Mesendoderm (in vitro differentiated cells): ENCODE measurements around the gene VTI1A.

Source experiments
- DNase-seq: peaks from one replicate; pipeline ENCODE4 v3.0.0; 2013
- H2AK5ac ChIP-seq: 2 replicates; pipeline ENCODE4 v1.6.1; 2013; ENCODE audit warnings: low read length, inconsistent platforms
- H2BK120ac ChIP-seq: 2 replicates; pipeline ENCODE4 v1.6.1; 2013; ENCODE audit warnings: low read depth, mild to moderate bottlenecking, low read length, moderate library complexity, mixed read lengths
- H2BK15ac ChIP-seq: replicated peaks from 2 replicates; pipeline ENCODE4 v1.6.1; 2013; ENCODE audit warnings: low read depth, mild to moderate bottlenecking, moderate library complexity
- H2BK5ac ChIP-seq: 2 replicates; pipeline ENCODE4 v1.6.1; 2013; ENCODE audit warnings: low read length, inconsistent platforms
- H3K18ac ChIP-seq: 2 replicates; pipeline ENCODE4 v1.6.1; 2013; ENCODE audit warnings: mild to moderate bottlenecking, low read length, mixed read lengths
- H3K23ac ChIP-seq: one replicate; pipeline ENCODE4 v1.6.1; 2013; ENCODE audit warnings: low read length
- H3K27ac ChIP-seq: 2 replicates; pipeline ENCODE4 v1.5.1; 2013; ENCODE audit warnings: low read depth, mild to moderate bottlenecking, inconsistent platforms, low read length, moderate library complexity
- H3K27me3 ChIP-seq: 2 replicates; pipeline ENCODE4 v1.6.1; 2013; ENCODE audit warnings: low read length, control low read depth, mild to moderate bottlenecking, inconsistent platforms; ENCODE audit not compliant: insufficient read depth, poor library complexity
- H3K36me3 ChIP-seq: 2 replicates; pipeline ENCODE4 v1.6.1; 2013; ENCODE audit warnings: low read length, inconsistent platforms; ENCODE audit not compliant: control insufficient read depth, insufficient read depth
- H3K4ac ChIP-seq: one replicate; pipeline ENCODE4 v1.6.1; 2013; ENCODE audit warnings: low read depth, mild to moderate bottlenecking, low read length, moderate library complexity
- H3K4me1 ChIP-seq: 2 replicates; pipeline ENCODE4 v1.6.1; 2013; ENCODE audit warnings: low read depth, low read length, inconsistent platforms; ENCODE audit not compliant: control insufficient read depth
- H3K4me2 ChIP-seq: 2 replicates; pipeline ENCODE4 v1.6.1; 2013; ENCODE audit warnings: low read length
- H3K4me3 ChIP-seq: 2 replicates; pipeline ENCODE4 v1.5.1; 2013; ENCODE audit warnings: mild to moderate bottlenecking, low read length
- H3K56ac ChIP-seq: one replicate; pipeline ENCODE4 v1.6.1; 2013; ENCODE audit warnings: low read length
- H3K79me1 ChIP-seq: 2 replicates; pipeline ENCODE4 v1.6.1; 2013; ENCODE audit warnings: low read length, inconsistent platforms
- H3K79me2 ChIP-seq: 2 replicates; pipeline ENCODE4 v1.6.1; 2013; ENCODE audit warnings: mild to moderate bottlenecking, low read length; ENCODE audit not compliant: control insufficient read depth, insufficient read depth
- H3K9ac ChIP-seq: 2 replicates; pipeline ENCODE4 v1.6.1; 2013; ENCODE audit warnings: low read length, inconsistent platforms
- H4K5ac ChIP-seq: one replicate; pipeline ENCODE4 v1.6.1; 2013; ENCODE audit warnings: low read length
- H4K8ac ChIP-seq: one replicate; pipeline ENCODE4 v1.6.1; 2013; ENCODE audit warnings: low read depth, mild to moderate bottlenecking, control low read depth, low read length, moderate library complexity
- WGBS: extraction: QIAGEN DNeasy Blood & Tissue Kit; methylation state at CpG from one replicate; pipeline ENCODE4 v1.1.7; 2013; ENCODE audit warnings: low lambda C conversion rate, missing lambda C conversion rate; ENCODE audit not compliant: insufficient coverage; ENCODE audit errors: extremely low coverage; 5-methylcytosine and 5-hydroxymethylcytosine counted together

Gene VTI1A

DNA sequence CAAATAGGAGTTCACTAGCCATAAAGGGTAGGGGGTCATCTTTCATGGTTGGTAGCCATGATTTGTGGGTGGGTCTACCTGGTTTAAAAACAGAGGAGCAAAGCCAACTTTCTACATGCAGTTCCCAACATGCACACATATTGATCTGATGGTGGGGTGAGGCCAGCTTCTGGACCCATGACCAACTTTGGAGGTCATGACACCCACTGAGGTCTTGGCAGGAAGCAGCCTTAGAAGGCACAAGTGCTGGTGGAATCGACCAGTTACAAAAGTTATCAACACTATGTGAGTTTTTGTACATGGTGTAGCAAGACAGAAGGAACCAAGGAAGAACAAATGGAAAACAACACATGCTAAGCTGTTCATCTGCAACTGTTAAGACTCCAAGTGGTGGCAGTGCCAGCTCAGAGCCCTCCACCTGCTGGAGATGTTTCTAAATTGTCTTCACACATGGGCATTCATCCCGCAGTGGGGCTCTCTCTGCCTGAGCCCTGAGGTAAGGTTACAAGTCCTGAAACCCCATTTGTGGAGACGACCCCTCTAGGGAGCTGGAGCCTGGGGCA, 401.9 kb downstream of the VTI1A start:
- Histone ChIP-seq H3K9ac (no peak overlapping the region), H3K79me1 (no peaks in the 10 kb centered on the region), H3K23ac (no peak overlapping the region), H3K4ac (no peak overlapping the region), H2BK15ac (no peak overlapping the region), H3K4me2 (no peak overlapping the region), H3K36me3 (no peaks in the 10 kb centered on the region), H3K18ac (no peak overlapping the region), H3K27me3 (no peaks in the 10 kb centered on the region), H3K56ac (no peak overlapping the region), H3K79me2 (no peaks in the 10 kb centered on the region), H2BK5ac (no peak overlapping the region), H4K5ac (no peak overlapping the region), H4K8ac (no peak overlapping the region), H3K4me3 (no peak overlapping the region), H2BK120ac (no peak overlapping the region), H3K4me1 (no peaks in the 10 kb centered on the region), H2AK5ac (no peak overlapping the region), H3K27ac (no peak overlapping the region)
- no CpG with 5 or more reads among the region's 3 CpGs for WGBS
- DNase-seq = no peak

DNA sequence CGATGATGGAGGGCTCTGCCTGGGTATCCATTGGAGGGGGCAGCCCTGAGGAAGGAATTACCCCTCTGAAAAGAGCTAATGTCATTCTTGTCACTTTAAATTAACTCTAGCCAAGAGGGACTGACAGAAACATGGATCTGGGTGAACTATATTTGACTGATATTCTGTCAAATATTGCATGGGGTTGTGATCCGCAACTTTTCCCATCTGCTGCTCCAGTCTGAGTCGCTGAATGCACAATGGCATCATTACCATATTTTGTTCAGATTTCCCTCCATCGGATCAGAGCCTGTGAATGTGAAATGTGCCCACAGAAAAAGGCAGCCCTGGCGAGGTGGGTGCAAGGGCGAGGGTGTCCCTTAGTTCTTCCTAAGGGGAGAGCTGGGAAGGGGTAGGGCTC, 402.5 kb downstream of the VTI1A start:
- no peak overlapping the region for H3K4ac ChIP-seq
- no peaks in the 10 kb centered on the region for H3K27me3 ChIP-seq
- no peak overlapping the region for H3K27ac ChIP-seq
- H3K23ac ChIP-seq = no peak overlapping the region
- no peaks in the 10 kb centered on the region for H3K79me2 ChIP-seq
- H3K36me3 ChIP-seq = no peaks in the 10 kb centered on the region
- no peak overlapping the region for H4K8ac ChIP-seq
- no peaks in the 10 kb centered on the region for H3K4me1 ChIP-seq
- H2BK120ac ChIP-seq = no peak overlapping the region
- H3K9ac ChIP-seq = no peak overlapping the region
- no peak overlapping the region for H2BK15ac ChIP-seq
- DNase-seq = no peak
- no peak overlapping the region for H3K4me2 ChIP-seq
- no peak overlapping the region for H2BK5ac ChIP-seq
- no peak overlapping the region for H3K4me3 ChIP-seq
- H3K79me1 ChIP-seq = no peaks in the 10 kb centered on the region
- no CpG with 5 or more reads among the region's 6 CpGs for WGBS
- H4K5ac ChIP-seq = no peak overlapping the region
- no peak overlapping the region for H2AK5ac ChIP-seq
- no peak overlapping the region for H3K56ac ChIP-seq
- H3K18ac ChIP-seq = no peak overlapping the region

DNA sequence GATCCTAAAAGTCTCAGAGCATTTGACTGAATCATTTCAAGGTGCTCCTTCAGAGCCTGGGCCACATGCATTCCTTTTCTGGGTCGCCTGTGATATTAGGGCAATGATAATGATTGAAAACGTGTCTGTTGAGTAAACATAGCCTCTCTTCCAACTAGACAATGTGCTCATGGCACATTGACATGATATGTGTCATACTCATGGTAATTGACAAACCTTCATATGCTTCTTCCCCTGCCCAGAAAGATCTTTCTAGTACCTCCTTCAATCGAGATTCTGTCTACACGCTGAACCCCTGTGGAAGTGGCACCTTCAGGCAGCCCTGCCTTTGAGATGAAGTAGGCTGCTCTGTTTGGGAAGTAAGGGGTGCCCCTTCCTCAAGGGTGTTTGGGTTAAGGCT, 404.2 kb downstream of the VTI1A start:
- Histone ChIP-seq H3K4me2 (no peak overlapping the region), H2BK5ac (no peak overlapping the region), H2BK15ac (no peak overlapping the region), H3K79me2 (no peaks in the 10 kb centered on the region), H3K9ac (no peak overlapping the region), H3K27me3 (no peaks in the 10 kb centered on the region), H3K4me1 (no peaks in the 10 kb centered on the region), H3K4me3 (no peak overlapping the region), H3K23ac (no peak overlapping the region), H3K56ac (no peak overlapping the region), H4K5ac (no peak overlapping the region), H4K8ac (no peak overlapping the region), H3K79me1 (no peaks in the 10 kb centered on the region), H3K4ac (no peak overlapping the region), H3K36me3 (no peaks in the 10 kb centered on the region), H2BK120ac (no peak overlapping the region), H2AK5ac (no peak overlapping the region), H3K27ac (no peak overlapping the region), H3K18ac (no peak overlapping the region)
- no CpG with 5 or more reads among the region's 4 CpGs for WGBS
- no peak for DNase-seq

DNA sequence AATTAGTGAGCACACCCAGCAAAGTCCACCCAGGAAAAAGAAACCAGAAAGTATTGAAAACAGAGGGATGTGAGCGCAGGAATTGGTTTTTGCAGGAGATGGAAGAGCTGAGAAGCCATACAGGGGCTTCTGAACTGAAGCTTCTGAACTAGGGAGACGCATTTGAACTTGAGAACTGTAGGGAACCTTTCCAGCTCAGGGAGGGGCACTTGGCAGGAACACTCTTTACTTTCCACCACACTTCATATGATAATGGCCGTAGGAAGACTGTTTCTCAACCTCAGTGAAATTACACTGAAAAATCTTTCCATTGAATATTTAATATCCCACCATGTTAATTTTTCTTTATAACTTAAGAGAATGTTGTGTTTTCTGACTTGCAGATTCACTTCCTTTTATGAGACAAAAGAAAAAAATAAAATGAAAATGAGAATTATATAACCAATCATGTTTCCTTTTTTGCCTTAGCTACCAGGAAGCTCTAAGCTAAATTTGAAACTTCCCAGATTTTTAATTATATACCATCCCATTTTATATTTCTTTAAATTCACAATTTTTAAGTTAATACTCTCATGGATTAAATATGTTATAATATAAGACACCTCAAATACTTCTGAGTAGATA, 404.7 kb downstream of the VTI1A start:
- Histone ChIP-seq H2BK120ac (no peak overlapping the region), H3K4ac (no peak overlapping the region), H3K27ac (no peak overlapping the region), H2BK15ac (no peak overlapping the region), H3K4me1 (no peaks in the 10 kb centered on the region), H2BK5ac (no peak overlapping the region), H3K18ac (no peak overlapping the region), H3K36me3 (no peaks in the 10 kb centered on the region), H2AK5ac (no peak overlapping the region), H3K27me3 (no peaks in the 10 kb centered on the region), H3K4me3 (no peak overlapping the region), H3K56ac (no peak overlapping the region), H3K4me2 (no peak overlapping the region), H4K5ac (no peak overlapping the region), H3K79me2 (no peaks in the 10 kb centered on the region), H3K23ac (no peak overlapping the region), H4K8ac (no peak overlapping the region), H3K79me1 (no peaks in the 10 kb centered on the region), H3K9ac (no peak overlapping the region)
- no peak for DNase-seq
- no CpG with 5 or more reads among the region's 3 CpGs for WGBS

DNA sequence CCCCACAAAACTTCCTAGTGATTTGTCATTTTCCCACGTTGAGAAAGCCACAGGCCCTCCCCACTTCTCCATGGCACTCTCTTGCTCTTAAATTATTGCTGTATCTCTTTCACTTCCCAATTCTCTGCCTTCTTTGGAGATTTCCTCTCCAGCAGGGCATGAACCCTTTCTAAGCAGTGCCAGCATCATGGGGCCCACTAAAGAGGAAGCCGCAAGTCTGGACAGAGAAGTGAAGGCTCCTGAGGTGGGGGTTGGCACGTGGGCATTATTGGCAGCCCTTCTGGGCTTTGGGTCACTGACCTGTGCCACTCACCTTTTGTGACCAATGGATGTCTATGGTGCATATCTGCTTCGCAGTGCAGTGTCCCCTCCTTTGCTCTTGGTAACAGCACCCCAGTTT, 405.3 kb downstream of the VTI1A start:
- Histone ChIP-seq H3K27ac (no peak overlapping the region), H2BK5ac (no peak overlapping the region), H2BK15ac (no peak overlapping the region), H3K79me1 (no peaks in the 10 kb centered on the region), H4K8ac (no peak overlapping the region), H2BK120ac (no peak overlapping the region), H4K5ac (no peak overlapping the region), H3K18ac (no peak overlapping the region), H3K9ac (no peak overlapping the region), H3K27me3 (no peaks in the 10 kb centered on the region), H3K56ac (no peak overlapping the region), H2AK5ac (no peak overlapping the region), H3K36me3 (no peaks in the 10 kb centered on the region), H3K23ac (no peak overlapping the region), H3K4ac (no peak overlapping the region), H3K4me2 (no peak overlapping the region), H3K4me1 (no peaks in the 10 kb centered on the region), H3K4me3 (no peak overlapping the region), H3K79me2 (no peaks in the 10 kb centered on the region)
- no peak for DNase-seq
- no CpG with 5 or more reads among the region's 4 CpGs for whole genome bisulfite sequencing

DNA sequence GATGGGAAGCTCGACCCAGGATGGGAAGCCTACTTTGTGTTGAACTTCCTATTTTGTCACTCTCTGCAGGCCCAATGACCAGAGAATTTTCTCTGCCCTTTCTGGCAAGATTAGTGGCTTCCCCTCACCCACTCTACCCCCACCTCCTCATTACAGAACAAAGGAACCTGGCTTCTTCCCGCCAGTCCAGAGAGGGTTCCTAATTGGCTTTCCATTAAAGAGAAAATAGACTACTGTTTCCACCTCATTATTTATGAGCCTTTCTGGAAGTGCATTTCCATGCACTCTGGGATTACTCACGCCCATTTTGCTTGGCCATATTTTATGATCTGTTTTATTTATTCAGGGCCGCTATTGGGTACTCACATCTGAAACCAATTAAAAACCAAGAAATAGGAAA, 408.1 kb downstream of the VTI1A start:
- Histone ChIP-seq H4K8ac (no peak overlapping the region), H3K18ac (no peak overlapping the region), H3K23ac (no peak overlapping the region), H3K36me3 (no peaks in the 10 kb centered on the region), H3K27ac (no peak overlapping the region), H3K79me2 (no peaks in the 10 kb centered on the region), H3K79me1 (no peaks in the 10 kb centered on the region), H2BK120ac (no peak overlapping the region), H3K4ac (no peak overlapping the region), H3K27me3 (no peaks in the 10 kb centered on the region), H2BK5ac (no peak overlapping the region), H3K4me2 (no peak overlapping the region), H3K4me3 (no peak overlapping the region), H3K4me1 (no peaks in the 10 kb centered on the region), H4K5ac (no peak overlapping the region), H2BK15ac (no peak overlapping the region), H2AK5ac (no peak overlapping the region), H3K56ac (no peak overlapping the region), H3K9ac (no peak overlapping the region)
- WGBS = no CpG with 5 or more reads among the region's 4 CpGs
- no peak for DNase-seq
